Measurements from ENCODE around the gene SEC61G. TPM values are rescaled to one million over a fixed set of nuclear protein-coding genes. Genes with fewer than 3 reads are reported as not detected.
A peak's percentile ranks its signal among the peaks of the same experiment; 100 is the strongest.

Gene SEC61G
- polyA plus RNA-seq, 1 experiment: 344 TPM

GRCh38 chr7:54796853-54797252 lies 37.8 kb upstream of the SEC61G start:
- peaks cover 6% of the 10 kb centered on the region for H3K9me3 ChIP-seq (ENCODE audit: control insufficient read depth, insufficient read depth, low read length)
- no peak overlapping the region for H3K4me3 ChIP-seq (ENCODE audit: low read depth, low read length)
- H3K27me3 ChIP-seq (ENCODE audit: control insufficient read depth, insufficient read depth, low read length): no peaks in the 10 kb centered on the region
- CTCF ChIA-PET: interaction anchor here (1.1 to 2.5 kb wide), 4 partner anchors 8 to 459 kb away, joined by 3 to 15 read pairs (median 4); no protein-coding TSS in a partner anchor
- DNase-seq (ENCODE audit: low read depth, low spot score): no peak
- POLR2A ChIA-PET: interaction anchor here (0.6 kb wide), 1 partner anchor 37 kb away, joined by 3 read pairs; no protein-coding TSS in a partner anchor
- no peak overlapping the region for H3K27ac ChIP-seq (ENCODE audit: low read depth, low read length)
- no peak for TF ChIP-seq CTCF (IDR thresholded peaks at IDR 0.05; ENCODE audit: low read depth, low read length)

GRCh38 chr7:54796150-54796549 lies 37.1 kb upstream of the SEC61G start:
- DNase-seq (ENCODE audit: low read depth, low spot score): no peak
- CTCF ChIA-PET: interaction anchor here (1.0 to 1.9 kb wide), 2 partner anchors 22 to 459 kb away, joined by 5 to 9 read pairs; no protein-coding TSS in a partner anchor

GRCh38 chr7:54792383-54792782 lies 33.4 kb upstream of the SEC61G start:
- Histone ChIP-seq H3K4me3 (ENCODE audit: low read depth, low read length) (no peak overlapping the region), H3K9me3 (ENCODE audit: control insufficient read depth, insufficient read depth, low read length) (peaks cover 6% of the 10 kb centered on the region), H3K27me3 (ENCODE audit: control insufficient read depth, insufficient read depth, low read length) (no peaks in the 10 kb centered on the region), H3K27ac (ENCODE audit: low read depth, low read length) (no peak overlapping the region)
- CTCF ChIA-PET: interaction anchor here (1.4 kb wide), 1 partner anchor 463 kb away, joined by 9 read pairs; no protein-coding TSS in a partner anchor
- POLR2A ChIA-PET: no interaction called here
- DNase-seq (ENCODE audit: low read depth, low spot score): no peak
- TF ChIP-seq CTCF (IDR thresholded peaks at IDR 0.05; ENCODE audit: low read depth, low read length): no peak

More at GRCh38 chr7:54796150-54796549, 37.1 kb upstream of the SEC61G start:
- Histone ChIP-seq H3K27me3 (ENCODE audit: control insufficient read depth, insufficient read depth, low read length) (no peaks in the 10 kb centered on the region), H3K4me3 (ENCODE audit: low read depth, low read length) (no peak overlapping the region), H3K27ac (ENCODE audit: low read depth, low read length) (no peak overlapping the region), H3K9me3 (ENCODE audit: control insufficient read depth, insufficient read depth, low read length) (peaks cover 6% of the 10 kb centered on the region)
- TF ChIP-seq CTCF (IDR thresholded peaks at IDR 0.05; ENCODE audit: low read depth, low read length): no peak
- POLR2A ChIA-PET: no interaction called here

- no peak overlapping the region for H3K27ac ChIP-seq (ENCODE audit: low read depth, low read length)
- ChIA-PET POLR2A (interaction anchor here (0.9 to 1.2 kb wide), 4 partner anchors 230 to 466 kb away, joined by 3 to 4 read pairs (median 3); partner anchors contain the start of gene EGFR), CTCF (interaction anchor here (0.6 to 4.2 kb wide), 33 partner anchors 9 to 482 kb away, joined by 3 to 72 read pairs (median 4); partner anchors contain the start of gene EGFR)
- H3K9me3 ChIP-seq (ENCODE audit: control insufficient read depth, insufficient read depth, low read length): peaks cover 8% of the 10 kb centered on the region
- TF ChIP-seq CTCF (IDR thresholded peaks at IDR 0.05; ENCODE audit: low read depth, low read length): peak; percentile 84
- no peaks in the 10 kb centered on the region for H3K27me3 ChIP-seq (ENCODE audit: control insufficient read depth, insufficient read depth, low read length)
- DNase-seq (ENCODE audit: low read depth, low spot score): peak; percentile 81
- H3K4me3 ChIP-seq (ENCODE audit: low read depth, low read length): no peak overlapping the region; the same call in 1 of the 2 replicates
Observed at GRCh38 chr7:54788664-54789063, 29.7 kb upstream of the SEC61G start.

GRCh38 chr7:54785261-54785660 lies 26.2 kb upstream of the SEC61G start:
- H3K4me3 ChIP-seq (ENCODE audit: low read depth, low read length): no peak overlapping the region
- H3K27me3 ChIP-seq (ENCODE audit: control insufficient read depth, insufficient read depth, low read length): no peaks in the 10 kb centered on the region
- POLR2A ChIA-PET: no interaction called here
- H3K27ac ChIP-seq (ENCODE audit: low read depth, low read length): no peak overlapping the region
- DNase-seq (ENCODE audit: low read depth, low spot score): no peak
- CTCF ChIA-PET: interaction anchor here (1.4 to 1.6 kb wide), 2 partner anchors 11 to 470 kb away, joined by 7 read pairs; no protein-coding TSS in a partner anchor
- peaks cover 2% of the 10 kb centered on the region; the same call in 1 of the 2 replicates for H3K9me3 ChIP-seq (ENCODE audit: control insufficient read depth, insufficient read depth, low read length)
- no peak for TF ChIP-seq CTCF (IDR thresholded peaks at IDR 0.05; ENCODE audit: low read depth, low read length)
